Measurements from ENCODE around the gene ZBTB4.

The ZBTB4 gene

GRCh38 chr17:7416323-7416722 is 63.1 kb downstream of the ZBTB4 start:
- DNase-seq = no peak

GRCh38 chr17:7415784-7416183 is 63.6 kb downstream of the ZBTB4 start:
- DNase-seq = no peak

GRCh38 chr17:7414837-7415236 is 64.6 kb downstream of the ZBTB4 start:
- DNase-seq = no peak

GRCh38 chr17:7413346-7413985 is 66.0 kb downstream of the ZBTB4 start:
- no peak for DNase-seq

- no peak for DNase-seq
Observed at GRCh38 chr17:7411427-7411750, 68.0 kb downstream of the ZBTB4 start.

GRCh38 chr17:7410634-7411426 is 68.6 kb downstream of the ZBTB4 start:
- no peak for DNase-seq

GRCh38 chr17:7409716-7410115 is 69.7 kb downstream of the ZBTB4 start:
- DNase-seq = no peak

Data from activated naive CD4-positive, alpha-beta T cell treated with anti-CD3 and anti-CD28 coated beads, Interleukin-2, amount 50 U/mL, for 16 hours (primary cell).